GM23338 (cell line): ENCODE results near the gene CFAP47. TPM values are rescaled to one million over a fixed set of nuclear protein-coding genes. Genes with fewer than 3 reads are reported as not detected.

Source experiments
- ATAC-seq: fragments of 200-7000 bp; cut with Tn5 transposase; 3 replicates; pipeline ENCODE4 v1.9.1; 2020
- DNase-seq: peaks from one replicate; pipeline ENCODE4 v3.0.0-alpha.2; 2015; ENCODE audit warnings: low spot score
- H2AFZ ChIP-seq: fragments of 200-600 bp; sonication (generic); 2 replicates; pipeline ENCODE4 v1.8.0; 2016; ENCODE audit warnings: antibody characterized with exemption, mild to moderate bottlenecking, moderate library complexity
- H3F3A ChIP-seq: fragments of 200-600 bp; sonication (generic); replicated peaks from 2 replicates; pipeline ENCODE4 v1.8.0; 2017; ENCODE audit warnings: antibody characterized with exemption, mixed run types, low read depth
- H3K27ac ChIP-seq: fragments of 200-600 bp; sonication (generic); 2 replicates; pipeline ENCODE4 v1.6.1; 2016; ENCODE audit warnings: low read depth
- H3K27me3 ChIP-seq: fragments of 200-600 bp; sonication (generic); 2 replicates; pipeline ENCODE4 v1.8.0; 2016; ENCODE audit warnings: mild to moderate bottlenecking, mixed run types, moderate library complexity; ENCODE audit not compliant: insufficient read depth
- H3K36me3 ChIP-seq: fragments of 200-600 bp; sonication (generic); 2 replicates; pipeline ENCODE4 v1.8.0; 2016; ENCODE audit warnings: mild to moderate bottlenecking; ENCODE audit not compliant: insufficient read depth
- H3K4me1 ChIP-seq: fragments of 200-600 bp; sonication (generic); 2 replicates; pipeline ENCODE4 v1.8.0; 2016; ENCODE audit warnings: mild to moderate bottlenecking, moderate library complexity; ENCODE audit not compliant: insufficient read depth
- H3K4me2 ChIP-seq: fragments of 200-600 bp; sonication (generic); 2 replicates; pipeline ENCODE4 v1.7.1; 2017; ENCODE audit warnings: mixed run types
- H3K4me3 ChIP-seq: fragments of 200-600 bp; sonication (generic); 2 replicates; pipeline ENCODE4 v1.6.1; 2016; ENCODE audit warnings: mixed run types
- H3K79me2 ChIP-seq: fragments of 200-600 bp; sonication (generic); replicated peaks from 2 replicates; pipeline ENCODE4 v1.8.0; 2017; ENCODE audit warnings: mild to moderate bottlenecking; ENCODE audit not compliant: insufficient read depth
- H3K9me2 ChIP-seq: fragments of 200-600 bp; sonication (generic); 2 replicates; pipeline ENCODE4 v1.8.0; 2017; ENCODE audit not compliant: insufficient read depth
- H4K20me1 ChIP-seq: fragments of 200-600 bp; sonication (generic); replicated peaks from 2 replicates; pipeline ENCODE4 v1.8.0; 2017; ENCODE audit warnings: mild to moderate bottlenecking; ENCODE audit not compliant: insufficient read depth
- H3K27ac Mint-ChIP-seq: 2 replicates; pipeline ENCODE4 v1.8.0; 2020; ENCODE audit warnings: inconsistent platforms, mild to moderate bottlenecking, moderate library complexity, mixed read lengths
- H3K27me3 Mint-ChIP-seq: 3 replicates; pipeline ENCODE4 v1.8.0; 2022; ENCODE audit warnings: low read depth, mild to moderate bottlenecking, moderate library complexity, mixed read lengths, inconsistent platforms; ENCODE audit not compliant: insufficient read depth, poor library complexity
- H3K36me3 Mint-ChIP-seq: 3 replicates; pipeline ENCODE4 v1.8.0; 2021; ENCODE audit warnings: low read depth, mild to moderate bottlenecking, inconsistent platforms, moderate library complexity, mixed read lengths
- H3K4me1 Mint-ChIP-seq: 3 replicates; pipeline ENCODE4 v1.8.0; 2020; ENCODE audit warnings: mild to moderate bottlenecking, inconsistent platforms, mixed read lengths
- H3K4me3 Mint-ChIP-seq: 3 replicates; pipeline ENCODE4 v1.8.0; 2021; ENCODE audit warnings: moderate library complexity, mild to moderate bottlenecking, inconsistent platforms, mixed read lengths
- H3K9me3 Mint-ChIP-seq: 3 replicates; pipeline ENCODE4 v1.8.0; 2020; ENCODE audit warnings: moderate library complexity, mild to moderate bottlenecking, inconsistent platforms, mixed read lengths
- CREB1 ChIP-seq: fragments of 250-450 bp; sonication (Bioruptor Pico); IDR thresholded peaks from 2 replicates; pipeline ENCODE4 v1.5.0; 2020; ENCODE audit warnings: low read depth, mild to moderate bottlenecking, moderate library complexity
- CTCF ChIP-seq, 2 experiments: fragments of 200-600 bp in 1 of 2; sonication (generic) in 1 of 2; conservative IDR thresholded peaks; 2 replicates each; pipeline versions ENCODE4 v1.5.1 to v1.6.1; 2016 to 2017; ENCODE audit warnings: antibody characterized with exemption in 2 of 2, low read depth in 2 of 2, mild to moderate bottlenecking in 2 of 2, moderate library complexity in 1 of 2
- ETS1 ChIP-seq: IDR thresholded peaks from 2 replicates; pipeline ENCODE4 v1.6.1; 2016; ENCODE audit warnings: antibody characterized with exemption
- EZH2 ChIP-seq: fragments of 200-600 bp; sonication (generic); IDR thresholded peaks from one replicate; pipeline ENCODE4 v1.8.0; 2017; ENCODE audit warnings: antibody characterized with exemption, mild to moderate bottlenecking, low read depth; ENCODE audit not compliant: unreplicated experiment
- EZH2phosphoT487 ChIP-seq: fragments of 200-600 bp; sonication (generic); IDR thresholded peaks from one replicate; pipeline ENCODE4 v1.8.1; 2018; ENCODE audit warnings: antibody characterized with exemption; ENCODE audit not compliant: unreplicated experiment
- JUNB ChIP-seq: IDR thresholded peaks from one replicate; pipeline ENCODE4 v1.6.1; 2016; ENCODE audit warnings: antibody characterized with exemption; ENCODE audit not compliant: unreplicated experiment
- NANOG ChIP-seq: IDR thresholded peaks from 2 replicates; pipeline ENCODE4 v1.6.1; 2016; ENCODE audit warnings: antibody characterized with exemption, borderline replicate concordance
- REST ChIP-seq: IDR thresholded peaks from one replicate; pipeline ENCODE4 v1.6.1; 2018; ENCODE audit warnings: antibody characterized with exemption; ENCODE audit not compliant: unreplicated experiment
- STAT1 ChIP-seq: IDR thresholded peaks from one replicate; pipeline ENCODE4 v1.6.1; 2016; ENCODE audit warnings: antibody characterized with exemption; ENCODE audit not compliant: unreplicated experiment
- ZNF114 ChIP-seq: fragments of 250-450 bp; sonication (Bioruptor Pico); IDR thresholded peaks from 2 replicates; pipeline ENCODE4 v1.5.0; 2020; ENCODE audit warnings: mild to moderate bottlenecking, moderate library complexity
- ZNF331 ChIP-seq: fragments of 250-450 bp; sonication (Bioruptor Pico); IDR thresholded peaks from 2 replicates; pipeline ENCODE4 v1.5.0; 2020; ENCODE audit warnings: low read depth, mild to moderate bottlenecking, moderate library complexity
- polyA plus RNA-seq: library from polyadenylated mRNA; unstranded; fragments of >200 nt; fragmentation: Nextera tagmentation; extraction: Ambion mirVana; gene quantifications from 2 replicates; pipeline ENCODE4 v1.2.1, GENCODE V29; 2016
- total RNA-seq: library from RNA; depleted of rRNA; stranded (reverse); fragments of >200 nt; shearing (Covaris generic); gene quantifications from 2 replicates; pipeline ENCODE4 v1.2.3, GENCODE V29; 2014

The CFAP47 gene
- total and polyA plus RNA-seq, 2 experiments from 2014 or later, result not detected

GRCh38 chrX:36422368-36422767 lies 502.8 kb downstream of the CFAP47 start:
- Mint-ChIP-seq H3K27ac (no peak overlapping the region), H3K36me3 (no peaks in the 10 kb centered on the region), H3K9me3 (no peaks in the 10 kb centered on the region; the same call in 2 of the 3 replicates), H3K4me3 (no peak overlapping the region), H3K27me3 (no peaks in the 10 kb centered on the region), H3K4me1 (peaks cover 16% of the 10 kb centered on the region; the same call in 2 of the 3 replicates)
- no peaks in the 10 kb centered on the region for H4K20me1 ChIP-seq
- no peak overlapping the region for H3K4me3 ChIP-seq
- no peaks in the 10 kb centered on the region for H3K79me2 ChIP-seq
- H2AFZ ChIP-seq, result no peak overlapping the region
- peak; percentile 20 for DNase-seq
- no peaks in the 10 kb centered on the region for H3F3A ChIP-seq
- no peaks in the 10 kb centered on the region for H3K9me2 ChIP-seq
- H3K36me3 ChIP-seq, result no peaks in the 10 kb centered on the region
- TF ChIP-seq REST (no peak), ZNF331 (CRISPR knock-in tag) (no peak), ZNF114 (CRISPR knock-in tag) (no peak), NANOG (no peak), ETS1 (no peak), JUNB (no peak), EZH2phosphoT487 (no peak), STAT1 (no peak)
- no peak overlapping the region for H3K27ac ChIP-seq
- H3K4me1 ChIP-seq, result peaks cover 6% of the 10 kb centered on the region
- peak; percentile 78 for ATAC-seq
- no peak overlapping the region for H3K4me2 ChIP-seq
- H3K27me3 ChIP-seq, result no peaks in the 10 kb centered on the region

GRCh38 chrX:36431819-36432218 lies 512.3 kb downstream of the CFAP47 start:
- H3K4me3 ChIP-seq, result no peak overlapping the region
- Mint-ChIP-seq H3K27me3 (no peaks in the 10 kb centered on the region), H3K9me3 (no peaks in the 10 kb centered on the region), H3K4me1 (no peaks in the 10 kb centered on the region), H3K36me3 (no peaks in the 10 kb centered on the region), H3K4me3 (no peak overlapping the region), H3K27ac (no peak overlapping the region)
- no peaks in the 10 kb centered on the region for H4K20me1 ChIP-seq
- no peaks in the 10 kb centered on the region for H3K27me3 ChIP-seq
- H3F3A ChIP-seq, result no peaks in the 10 kb centered on the region
- DNase-seq (no peak), ATAC-seq (no peak)
- no peaks in the 10 kb centered on the region for H3K9me2 ChIP-seq
- no peaks in the 10 kb centered on the region for H3K79me2 ChIP-seq
- no peak overlapping the region for H2AFZ ChIP-seq
- no peak overlapping the region for H3K27ac ChIP-seq
- no peaks in the 10 kb centered on the region for H3K4me1 ChIP-seq
- H3K4me2 ChIP-seq, result no peak overlapping the region
- H3K36me3 ChIP-seq, result no peaks in the 10 kb centered on the region
- no peak for TF ChIP-seq ZNF114 (CRISPR knock-in tag)
- TF ChIP-seq EZH2, result no peak
- TF ChIP-seq ZNF331 (CRISPR knock-in tag), result no peak
- no peak for TF ChIP-seq CTCF (conservative IDR thresholded peaks at IDR 0.05; ENCODE audit: low read depth in 2 of 2)
- TF ChIP-seq JUNB, result no peak
- no peak for TF ChIP-seq CREB1
- TF ChIP-seq NANOG, result no peak
- TF ChIP-seq EZH2phosphoT487, result no peak
- TF ChIP-seq REST, result no peak
